MM.1S (cell line): ENCODE data around the gene MOCOS.

Source experiments
- EZH2phosphoT487 ChIP-seq: fragments of 300-600 bp; sonication (generic); IDR thresholded peaks from 2 replicates; pipeline ENCODE4 v1.6.1; 2018; ENCODE audit warnings: antibody characterized with exemption, low read length
- TF ChIP-seq, protein P1 (sequence below): fragments of 300-600 bp; sonication (generic); IDR thresholded peaks from 2 replicates; pipeline ENCODE4 v1.5.1; 2016; ENCODE audit warnings: antibody characterized with exemption, low read length, mixed read lengths

DNA sequence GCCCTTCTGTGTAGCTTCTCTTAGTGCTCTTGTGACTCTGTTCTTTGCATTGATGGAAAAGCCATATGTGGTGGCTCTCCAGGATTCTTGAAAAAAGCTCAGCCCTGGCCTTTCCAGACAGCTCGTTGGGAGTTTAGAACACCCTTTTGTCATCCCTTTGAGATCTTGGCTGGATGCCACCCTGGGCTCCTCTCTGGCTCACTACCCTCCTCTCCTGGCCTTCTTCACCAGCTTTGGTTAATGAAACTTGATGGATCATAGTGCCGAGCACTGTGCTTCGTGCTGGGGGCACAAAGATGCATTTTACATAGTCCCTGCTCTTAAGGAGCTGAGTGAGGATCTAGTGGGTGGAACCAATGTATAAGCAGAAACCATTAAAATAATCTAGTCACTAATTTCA is 94.6 kb downstream of the MOCOS start:
- TF ChIP-seq, protein P1, sequence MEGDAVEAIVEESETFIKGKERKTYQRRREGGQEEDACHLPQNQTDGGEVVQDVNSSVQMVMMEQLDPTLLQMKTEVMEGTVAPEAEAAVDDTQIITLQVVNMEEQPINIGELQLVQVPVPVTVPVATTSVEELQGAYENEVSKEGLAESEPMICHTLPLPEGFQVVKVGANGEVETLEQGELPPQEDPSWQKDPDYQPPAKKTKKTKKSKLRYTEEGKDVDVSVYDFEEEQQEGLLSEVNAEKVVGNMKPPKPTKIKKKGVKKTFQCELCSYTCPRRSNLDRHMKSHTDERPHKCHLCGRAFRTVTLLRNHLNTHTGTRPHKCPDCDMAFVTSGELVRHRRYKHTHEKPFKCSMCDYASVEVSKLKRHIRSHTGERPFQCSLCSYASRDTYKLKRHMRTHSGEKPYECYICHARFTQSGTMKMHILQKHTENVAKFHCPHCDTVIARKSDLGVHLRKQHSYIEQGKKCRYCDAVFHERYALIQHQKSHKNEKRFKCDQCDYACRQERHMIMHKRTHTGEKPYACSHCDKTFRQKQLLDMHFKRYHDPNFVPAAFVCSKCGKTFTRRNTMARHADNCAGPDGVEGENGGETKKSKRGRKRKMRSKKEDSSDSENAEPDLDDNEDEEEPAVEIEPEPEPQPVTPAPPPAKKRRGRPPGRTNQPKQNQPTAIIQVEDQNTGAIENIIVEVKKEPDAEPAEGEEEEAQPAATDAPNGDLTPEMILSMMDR: no peak
- TF ChIP-seq EZH2phosphoT487: no peak
